GM12892 (cell line): ENCODE data around the gene PRSS53.

Experiments used
- POLR2A ChIP-seq: IDR thresholded peaks from 2 replicates; pipeline ENCODE4 v1.6.1; 2011; ENCODE audit warnings: low read depth, low read length, control low read depth
- POLR2AphosphoS5 ChIP-seq: IDR thresholded peaks from 2 replicates; pipeline ENCODE4 v1.6.1; 2011; ENCODE audit warnings: low read depth, low read length, control low read depth
- TAF1 ChIP-seq: IDR thresholded peaks from 2 replicates; pipeline ENCODE4 v1.6.1; 2011; ENCODE audit warnings: low read depth, mild to moderate bottlenecking, control low read depth, low read length, borderline replicate concordance

- TF ChIP-seq TAF1 (no peak), POLR2A (no peak; the same call in 1 of the 2 replicates), POLR2AphosphoS5 (no peak)
These were observed 12.4 kb downstream of the PRSS53 start for GRCh38 chr16:31076319-31076718.
